Stimulated activated CD8-positive, alpha-beta memory T cell treated with anti-CD3 and anti-CD28 coated beads, Interleukin-12 subunit alpha, Interleukin-12 subunit beta, amount 100 ng/mL, for 1 hour (primary cell): Measurements from ENCODE around the gene LUZP2.

Experiments
- DNase-seq: peaks from one replicate; pipeline ENCODE4 v3.0.0-alpha.2; 2020; ENCODE audit warnings: low read depth

LUZP2 gene

GRCh38 chr11:24635588-24636290, 138.9 kb downstream of the LUZP2 start:
- DNase-seq: no peak

GRCh38 chr11:24636291-24636629, 139.4 kb downstream of the LUZP2 start:
- DNase-seq: no peak

- DNase-seq: no peak
Measured at GRCh38 chr11:24637520-24637919, 140.7 kb downstream of the LUZP2 start.

GRCh38 chr11:24642648-24643047, 145.8 kb downstream of the LUZP2 start:
- DNase-seq: no peak

- DNase-seq: no peak
Measured at GRCh38 chr11:24645563-24645962, 148.7 kb downstream of the LUZP2 start.

- DNase-seq: no peak
Measured at GRCh38 chr11:24651873-24652272, 155.0 kb downstream of the LUZP2 start.

GRCh38 chr11:24653901-24654300, 157.0 kb downstream of the LUZP2 start:
- no peak for DNase-seq

- no peak for DNase-seq
Measured at GRCh38 chr11:24661331-24661730, 164.5 kb downstream of the LUZP2 start.

GRCh38 chr11:24664399-24664798, 167.5 kb downstream of the LUZP2 start:
- DNase-seq: no peak

GRCh38 chr11:24667353-24667968, 170.6 kb downstream of the LUZP2 start:
- no peak for DNase-seq

- no peak for DNase-seq
Measured at GRCh38 chr11:24678703-24679348, 182.0 kb downstream of the LUZP2 start.

GRCh38 chr11:24679821-24680351, 183.0 kb downstream of the LUZP2 start:
- no peak for DNase-seq

- DNase-seq: no peak
Measured at GRCh38 chr11:24683583-24683982, 186.7 kb downstream of the LUZP2 start.

GRCh38 chr11:24685821-24686220, 189.0 kb downstream of the LUZP2 start:
- DNase-seq: no peak

GRCh38 chr11:24687531-24688147, 190.8 kb downstream of the LUZP2 start:
- no peak for DNase-seq

- no peak for DNase-seq
Measured at GRCh38 chr11:24688981-24689380, 192.1 kb downstream of the LUZP2 start.

- DNase-seq: no peak
Measured at GRCh38 chr11:24697522-24698111, 200.8 kb downstream of the LUZP2 start.

GRCh38 chr11:24704716-24705115, 207.9 kb downstream of the LUZP2 start:
- no peak for DNase-seq

- no peak for DNase-seq
Measured at GRCh38 chr11:24705474-24705873, 208.6 kb downstream of the LUZP2 start.

GRCh38 chr11:24708616-24709015, 211.8 kb downstream of the LUZP2 start:
- no peak for DNase-seq

GRCh38 chr11:24709928-24710565, 213.2 kb downstream of the LUZP2 start:
- no peak for DNase-seq

GRCh38 chr11:24714601-24715000, 217.7 kb downstream of the LUZP2 start:
- DNase-seq: no peak
